Measurements from ENCODE around the gene NEO1.

Gene NEO1

GRCh38 chr15:73143763-73144155 lies 91.5 kb downstream of the NEO1 start:
- TF ChIP-seq EZH2 (IDR thresholded peaks at IDR 0.05) (no peak), FOXP2 (optimal IDR thresholded peaks at IDR 0.05; ENCODE audit: control extremely low read depth, extremely low read length, insufficient read depth) (no peak), POLR2AphosphoS5 (IDR thresholded peaks at IDR 0.05; ENCODE audit: borderline replicate concordance, low read depth, low read length) (no peak)
- Histone ChIP-seq H3K9me3 (ENCODE audit: low read depth, low read length) (no peaks in the 10 kb centered on the region), H3K4me3 (no peak overlapping the region), H3K36me3 (ENCODE audit: insufficient read depth, low read length) (no peaks in the 10 kb centered on the region), H3K27ac (no peak overlapping the region), H3K9ac (ENCODE audit: insufficient read length) (no peak overlapping the region)
- DNase-seq (ENCODE audit: low read depth, low spot score), result no peak

GRCh38 chr15:73146419-73146818 lies 94.2 kb downstream of the NEO1 start:
- DNase-seq (ENCODE audit: low read depth, low spot score), result peak; percentile 72
- peak overlapping the region; percentile 19 for H3K9ac ChIP-seq (ENCODE audit: insufficient read length)
- peak overlapping the region; percentile 70 for H3K4me3 ChIP-seq
- no peak for TF ChIP-seq FOXP2 (optimal IDR thresholded peaks at IDR 0.05; ENCODE audit: control extremely low read depth, extremely low read length, insufficient read depth)
- TF ChIP-seq EZH2 (IDR thresholded peaks at IDR 0.05), result no peak
- TF ChIP-seq POLR2AphosphoS5 (IDR thresholded peaks at IDR 0.05; ENCODE audit: borderline replicate concordance, low read depth, low read length), result no peak
- H3K36me3 ChIP-seq (ENCODE audit: insufficient read depth, low read length), result no peaks in the 10 kb centered on the region
- no peaks in the 10 kb centered on the region for H3K9me3 ChIP-seq (ENCODE audit: low read depth, low read length)
- peak overlapping the region; percentile 91 for H3K27ac ChIP-seq

- H3K27ac ChIP-seq, result no peak overlapping the region
- TF ChIP-seq EZH2 (IDR thresholded peaks at IDR 0.05), result no peak
- no peak for TF ChIP-seq POLR2AphosphoS5 (IDR thresholded peaks at IDR 0.05; ENCODE audit: borderline replicate concordance, low read depth, low read length)
- no peak for TF ChIP-seq FOXP2 (optimal IDR thresholded peaks at IDR 0.05; ENCODE audit: control extremely low read depth, extremely low read length, insufficient read depth)
These were observed 98.6 kb downstream of the NEO1 start for GRCh38 chr15:73150831-73151230.

GRCh38 chr15:73153024-73153423 lies 100.8 kb downstream of the NEO1 start:
- Histone ChIP-seq H3K9me3 (ENCODE audit: low read depth, low read length) (0 out of 2 replicates have a peak, but pooled peaks cover 4% of the 10 kb centered on the region), H3K36me3 (ENCODE audit: insufficient read depth, low read length) (no peaks in the 10 kb centered on the region), H3K4me3 (no peak overlapping the region), H3K27ac (no peak overlapping the region), H3K9ac (ENCODE audit: insufficient read length) (no peak overlapping the region)
- DNase-seq (ENCODE audit: low read depth, low spot score), result no peak
- TF ChIP-seq POLR2AphosphoS5 (IDR thresholded peaks at IDR 0.05; ENCODE audit: borderline replicate concordance, low read depth, low read length) (no peak), EZH2 (IDR thresholded peaks at IDR 0.05) (no peak), FOXP2 (optimal IDR thresholded peaks at IDR 0.05; ENCODE audit: control extremely low read depth, extremely low read length, insufficient read depth) (no peak)

More at GRCh38 chr15:73150831-73151230, 98.6 kb downstream of the NEO1 start:
- no peaks in the 10 kb centered on the region for H3K36me3 ChIP-seq (ENCODE audit: insufficient read depth, low read length)
- DNase-seq (ENCODE audit: low read depth, low spot score), result no peak
- H3K4me3 ChIP-seq, result no peak overlapping the region
- no peak overlapping the region for H3K9ac ChIP-seq (ENCODE audit: insufficient read length)
- H3K9me3 ChIP-seq (ENCODE audit: low read depth, low read length), result 0 out of 2 replicates have a peak, but pooled peaks cover 4% of the 10 kb centered on the region

GRCh38 chr15:73153447-73153846 lies 101.2 kb downstream of the NEO1 start:
- H3K9ac ChIP-seq (ENCODE audit: insufficient read length), result no peak overlapping the region
- H3K27ac ChIP-seq, result no peak overlapping the region
- TF ChIP-seq FOXP2 (optimal IDR thresholded peaks at IDR 0.05; ENCODE audit: control extremely low read depth, extremely low read length, insufficient read depth), result no peak
- TF ChIP-seq EZH2 (IDR thresholded peaks at IDR 0.05), result no peak
- TF ChIP-seq POLR2AphosphoS5 (IDR thresholded peaks at IDR 0.05; ENCODE audit: borderline replicate concordance, low read depth, low read length), result no peak
- no peak overlapping the region for H3K4me3 ChIP-seq
- H3K9me3 ChIP-seq (ENCODE audit: low read depth, low read length), result 0 out of 2 replicates have a peak, but pooled peaks cover 4% of the 10 kb centered on the region
- DNase-seq (ENCODE audit: low read depth, low spot score), result no peak
- H3K36me3 ChIP-seq (ENCODE audit: insufficient read depth, low read length), result no peaks in the 10 kb centered on the region

- no peak for DNase-seq (ENCODE audit: low read depth, low spot score)
- 0 out of 2 replicates have a peak, but pooled peaks cover 4% of the 10 kb centered on the region for H3K9me3 ChIP-seq (ENCODE audit: low read depth, low read length)
- no peaks in the 10 kb centered on the region for H3K36me3 ChIP-seq (ENCODE audit: insufficient read depth, low read length)
- no peak for TF ChIP-seq FOXP2 (optimal IDR thresholded peaks at IDR 0.05; ENCODE audit: control extremely low read depth, extremely low read length, insufficient read depth)
- no peak for TF ChIP-seq POLR2AphosphoS5 (IDR thresholded peaks at IDR 0.05; ENCODE audit: borderline replicate concordance, low read depth, low read length)
- no peak for TF ChIP-seq EZH2 (IDR thresholded peaks at IDR 0.05)
- no peak overlapping the region for H3K27ac ChIP-seq
- H3K4me3 ChIP-seq, result no peak overlapping the region
- H3K9ac ChIP-seq (ENCODE audit: insufficient read length), result no peak overlapping the region
These were observed 104.3 kb downstream of the NEO1 start for GRCh38 chr15:73156431-73157191.

GRCh38 chr15:73161546-73161945 lies 109.3 kb downstream of the NEO1 start:
- TF ChIP-seq POLR2AphosphoS5 (IDR thresholded peaks at IDR 0.05; ENCODE audit: borderline replicate concordance, low read depth, low read length) (no peak), FOXP2 (optimal IDR thresholded peaks at IDR 0.05; ENCODE audit: control extremely low read depth, extremely low read length, insufficient read depth) (no peak), EZH2 (IDR thresholded peaks at IDR 0.05) (no peak)
- H3K9me3 ChIP-seq (ENCODE audit: low read depth, low read length), result no peaks in the 10 kb centered on the region
- H3K36me3 ChIP-seq (ENCODE audit: insufficient read depth, low read length), result no peaks in the 10 kb centered on the region
- DNase-seq (ENCODE audit: low read depth, low spot score), result no peak
- H3K9ac ChIP-seq (ENCODE audit: insufficient read length), result no peak overlapping the region
- no peak overlapping the region for H3K27ac ChIP-seq
- no peak overlapping the region for H3K4me3 ChIP-seq

- Histone ChIP-seq H3K9me3 (ENCODE audit: low read depth, low read length) (no peaks in the 10 kb centered on the region), H3K9ac (ENCODE audit: insufficient read length) (no peak overlapping the region), H3K4me3 (no peak overlapping the region), H3K36me3 (ENCODE audit: insufficient read depth, low read length) (no peaks in the 10 kb centered on the region), H3K27ac (no peak overlapping the region)
- DNase-seq (ENCODE audit: low read depth, low spot score), result no peak
- TF ChIP-seq POLR2AphosphoS5 (IDR thresholded peaks at IDR 0.05; ENCODE audit: borderline replicate concordance, low read depth, low read length) (no peak), FOXP2 (optimal IDR thresholded peaks at IDR 0.05; ENCODE audit: control extremely low read depth, extremely low read length, insufficient read depth) (no peak), EZH2 (IDR thresholded peaks at IDR 0.05) (no peak)
These were observed 113.2 kb downstream of the NEO1 start for GRCh38 chr15:73165435-73165834.

Data from SK-N-MC (cell line).